Tibial nerve (tissue), 3 donors: ENCODE measurements around the gene FHAD1.

Source experiments
- CTCF ChIP-seq, 5 experiments: fragments of 200-600 bp in 3 of 5; fragments of 450-650 bp in 2 of 5; sonication (generic) in 3 of 5; IDR thresholded peaks; one replicate each; pipeline ENCODE4 v1.5.1; 2016 to 2019; ENCODE audit warnings: antibody characterized with exemption in 5 of 5, mild to moderate bottlenecking in 3 of 5, moderate library complexity in 2 of 5
- POLR2A ChIP-seq, 2 donors: fragments of 450-650 bp; IDR thresholded peaks; one replicate each; pipeline ENCODE4 v1.6.1; 2017; ENCODE audit warnings: antibody characterized with exemption in 2 of 2, mild to moderate bottlenecking in 2 of 2, moderate library complexity in 2 of 2

GRCh38 chr1:15211424-15211823 lies 35.6 kb upstream of the FHAD1 start:
- TF ChIP-seq CTCF (IDR thresholded peaks at IDR 0.05) (no peak), POLR2A (IDR thresholded peaks at IDR 0.05) (no peak)
